ENCODE results near the gene DCAF5. TPM values are rescaled to one million over a fixed set of nuclear protein-coding genes. Genes with fewer than 3 reads are reported as not detected.

DCAF5 gene
- polyA plus RNA-seq, 1 donor (not counting 4 experiments of a cell fraction or from before 2014, with no cell fraction given): 29.5 TPM

DNA sequence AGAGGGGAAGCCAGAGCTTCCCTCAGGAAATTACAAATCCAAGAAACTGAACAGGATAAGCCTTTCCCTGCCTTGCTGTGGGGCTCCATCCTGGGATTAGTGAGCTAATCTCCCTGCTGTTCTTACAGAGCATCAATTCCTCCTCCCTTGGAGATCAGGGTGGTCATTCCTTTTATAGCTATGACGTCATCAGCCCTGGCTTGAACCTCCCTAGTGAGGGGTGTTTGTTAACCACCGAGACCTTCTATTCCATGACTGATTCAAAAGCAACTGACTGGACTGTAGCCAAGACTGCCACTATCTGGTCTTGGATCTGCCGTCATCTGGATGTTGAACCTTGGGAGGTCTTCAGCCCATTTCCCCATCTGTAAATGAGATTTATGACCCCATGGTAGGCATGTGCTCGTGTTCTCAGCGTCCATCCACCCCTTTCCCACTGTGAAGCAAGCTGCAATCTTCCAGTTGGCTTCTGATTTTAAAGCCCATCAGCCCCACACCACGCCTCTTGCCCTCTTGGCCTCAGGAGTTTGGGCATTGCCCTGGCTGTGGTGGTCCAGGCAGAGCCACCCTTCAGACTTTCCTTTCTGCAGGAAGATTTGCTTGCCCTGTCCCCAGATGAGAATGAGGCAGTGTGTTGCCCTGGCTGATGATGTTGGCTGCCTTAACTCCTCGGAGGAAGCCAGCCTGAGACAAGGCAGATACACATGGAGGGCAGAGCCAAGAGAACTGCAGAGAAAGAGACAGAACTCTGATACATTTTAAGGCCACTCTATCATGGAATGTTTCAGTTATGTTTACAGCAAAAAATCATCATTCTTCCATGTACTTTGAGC lies 114.2 kb downstream of the DCAF5 start:
- Histone ChIP-seq H3K27me3 (ENCODE audit: control insufficient read depth, extremely low read depth, insufficient read depth, low read length) (peaks cover 5% of the 10 kb centered on the region), H3K9me1 (ENCODE audit: control insufficient read depth, extremely low read depth, insufficient read depth, low read length) (no peaks in the 10 kb centered on the region), H3K79me2 (ENCODE audit: control insufficient read depth, insufficient read depth, low read length) (no peaks in the 10 kb centered on the region), H4K20me1 (ENCODE audit: control insufficient read depth, extremely low read depth, insufficient read depth, low read length) (no peaks in the 10 kb centered on the region), H3K4me1 (ENCODE audit: control insufficient read depth, extremely low read depth, insufficient read depth, low read length) (peaks cover 21% of the 10 kb centered on the region), H2AFZ (ENCODE audit: control insufficient read depth, low read length) (no peak overlapping the region), H3K27ac (ENCODE audit: control insufficient read depth, insufficient read depth, low read length) (no peak overlapping the region), H3K9ac (ENCODE audit: control insufficient read depth, extremely low read depth, insufficient read depth, low read length) (no peak overlapping the region), H3K36me3 (ENCODE audit: control insufficient read depth in 2 of 2, extremely low read depth in 1 of 2, insufficient read depth in 2 of 2, low read length in 2 of 2) (no peaks in the 10 kb centered on the region), H3K4me2 (ENCODE audit: control insufficient read depth, extremely low read depth, insufficient read depth, low read depth, low read length) (peak overlapping the region; percentile 23), H3K9me3 (ENCODE audit: control insufficient read depth, low read depth, low read length) (no peaks in the 10 kb centered on the region), H3K4me3 (ENCODE audit: control insufficient read depth in 2 of 3, extremely low read depth in 1 of 3, insufficient read depth in 2 of 3, low read depth in 1 of 3, low read length in 3 of 3) (no peak overlapping the region)
- TF ChIP-seq EZH2 (IDR thresholded peaks at IDR 0.05; ENCODE audit: low read length): no peak
- TF ChIP-seq, protein P1, sequence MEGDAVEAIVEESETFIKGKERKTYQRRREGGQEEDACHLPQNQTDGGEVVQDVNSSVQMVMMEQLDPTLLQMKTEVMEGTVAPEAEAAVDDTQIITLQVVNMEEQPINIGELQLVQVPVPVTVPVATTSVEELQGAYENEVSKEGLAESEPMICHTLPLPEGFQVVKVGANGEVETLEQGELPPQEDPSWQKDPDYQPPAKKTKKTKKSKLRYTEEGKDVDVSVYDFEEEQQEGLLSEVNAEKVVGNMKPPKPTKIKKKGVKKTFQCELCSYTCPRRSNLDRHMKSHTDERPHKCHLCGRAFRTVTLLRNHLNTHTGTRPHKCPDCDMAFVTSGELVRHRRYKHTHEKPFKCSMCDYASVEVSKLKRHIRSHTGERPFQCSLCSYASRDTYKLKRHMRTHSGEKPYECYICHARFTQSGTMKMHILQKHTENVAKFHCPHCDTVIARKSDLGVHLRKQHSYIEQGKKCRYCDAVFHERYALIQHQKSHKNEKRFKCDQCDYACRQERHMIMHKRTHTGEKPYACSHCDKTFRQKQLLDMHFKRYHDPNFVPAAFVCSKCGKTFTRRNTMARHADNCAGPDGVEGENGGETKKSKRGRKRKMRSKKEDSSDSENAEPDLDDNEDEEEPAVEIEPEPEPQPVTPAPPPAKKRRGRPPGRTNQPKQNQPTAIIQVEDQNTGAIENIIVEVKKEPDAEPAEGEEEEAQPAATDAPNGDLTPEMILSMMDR (optimal IDR thresholded peaks at IDR 0.05 in 1 of 3, IDR thresholded peaks at IDR 0.05 in 1 of 3, conservative IDR thresholded peaks at IDR 0.05 in 1 of 3; ENCODE audit: extremely low read depth in 1 of 3, insufficient read depth in 2 of 3, low read length in 3 of 3): no peak
- DNase-seq (ENCODE audit: low read depth, low spot score) (no peak), FAIRE-seq (no peak)
- dilution Hi-C loops (cut with MboI; ENCODE audit: extremely low pct_ligation_motif_present, low sequenced_read_pairs): no loop called here

DNA sequence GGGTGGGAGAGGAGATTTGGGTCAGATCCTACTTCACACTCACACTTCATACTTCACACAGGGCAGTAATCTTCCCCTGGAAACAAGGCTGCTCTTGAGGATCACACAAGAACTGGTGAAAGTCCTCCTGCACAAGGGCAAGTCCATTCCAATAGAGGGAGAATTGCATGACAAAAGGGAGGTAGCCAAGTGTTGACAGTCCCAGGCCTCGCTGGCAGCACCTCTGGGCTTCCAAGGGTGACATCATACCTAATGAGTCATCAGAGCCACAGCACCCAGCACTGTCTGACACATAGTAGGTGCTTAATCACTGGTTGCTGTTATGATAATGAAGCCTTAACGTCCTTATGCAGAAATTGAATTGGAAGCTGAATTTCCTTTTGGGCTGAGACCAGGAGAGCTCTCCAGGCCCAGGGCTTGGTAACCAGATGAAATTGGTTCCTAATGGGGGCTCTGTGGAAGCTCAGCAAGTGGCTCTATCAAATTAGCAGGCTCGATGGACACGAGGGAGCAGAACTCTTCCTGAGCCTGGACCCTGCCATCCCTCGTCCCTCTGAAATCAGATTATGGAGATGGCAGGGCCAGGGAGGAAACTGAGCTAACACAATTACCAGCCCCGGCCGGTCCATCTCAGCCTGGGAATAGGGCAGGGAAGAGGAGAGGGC lies 115.0 kb downstream of the DCAF5 start:
- FAIRE-seq (no peak), DNase-seq (ENCODE audit: low read depth, low spot score) (no peak)
- Histone ChIP-seq H3K9me1 (ENCODE audit: control insufficient read depth, extremely low read depth, insufficient read depth, low read length) (no peaks in the 10 kb centered on the region), H4K20me1 (ENCODE audit: control insufficient read depth, extremely low read depth, insufficient read depth, low read length) (no peaks in the 10 kb centered on the region), H3K9me3 (ENCODE audit: control insufficient read depth, low read depth, low read length) (no peaks in the 10 kb centered on the region), H3K79me2 (ENCODE audit: control insufficient read depth, insufficient read depth, low read length) (no peaks in the 10 kb centered on the region), H3K4me2 (ENCODE audit: control insufficient read depth, extremely low read depth, insufficient read depth, low read depth, low read length) (no peak overlapping the region), H3K27me3 (ENCODE audit: control insufficient read depth, extremely low read depth, insufficient read depth, low read length) (peaks cover 1% of the 10 kb centered on the region), H3K9ac (ENCODE audit: control insufficient read depth, extremely low read depth, insufficient read depth, low read length) (no peak overlapping the region), H3K27ac (ENCODE audit: control insufficient read depth, insufficient read depth, low read length) (no peak overlapping the region), H3K4me1 (ENCODE audit: control insufficient read depth, extremely low read depth, insufficient read depth, low read length) (peaks cover 14% of the 10 kb centered on the region), H2AFZ (ENCODE audit: control insufficient read depth, low read length) (no peak overlapping the region), H3K36me3 (ENCODE audit: control insufficient read depth in 2 of 2, extremely low read depth in 1 of 2, insufficient read depth in 2 of 2, low read length in 2 of 2) (no peaks in the 10 kb centered on the region), H3K4me3 (ENCODE audit: control insufficient read depth in 2 of 3, extremely low read depth in 1 of 3, insufficient read depth in 2 of 3, low read depth in 1 of 3, low read length in 3 of 3) (no peak overlapping the region)
- dilution Hi-C loops (cut with MboI; ENCODE audit: extremely low pct_ligation_motif_present, low sequenced_read_pairs): no loop called here
- TF ChIP-seq EZH2 (IDR thresholded peaks at IDR 0.05; ENCODE audit: low read length): no peak
- TF ChIP-seq, protein P1 (optimal IDR thresholded peaks at IDR 0.05 in 1 of 3, IDR thresholded peaks at IDR 0.05 in 1 of 3, conservative IDR thresholded peaks at IDR 0.05 in 1 of 3; ENCODE audit: extremely low read depth in 1 of 3, insufficient read depth in 2 of 3, low read length in 3 of 3): no peak
